Femur (tissue), 1 donor: ENCODE results near the gene PPP1R37.
A peak's percentile ranks its signal among the peaks of the same experiment; 100 is the strongest.

ENCODE experiments used
- DNase-seq: peaks from one replicate; pipeline ENCODE4 v3.0.0-alpha.2; 2017

Gene PPP1R37

GRCh38 chr19:45092747-45093678, at the start of gene PPP1R37:
Gene PPP1R37 (plus strand): TSS chr19:45093179. CDS start chr19:45093326, 147 bp downstream.
- DNase-seq = peak; percentile 96

GRCh38 chr19:45045671-45046353, 47.2 kb upstream of the PPP1R37 start:
- DNase-seq = no peak

- no peak for DNase-seq
Measured at GRCh38 chr19:45046355-45046754, 46.6 kb upstream of the PPP1R37 start.

- no peak for DNase-seq
Measured at GRCh38 chr19:45047188-45047797, 45.7 kb upstream of the PPP1R37 start.

GRCh38 chr19:45049073-45049736, 43.8 kb upstream of the PPP1R37 start:
- no peak for DNase-seq

- DNase-seq = no peak
Measured at GRCh38 chr19:45050036-45050435, 42.9 kb upstream of the PPP1R37 start.

GRCh38 chr19:45051929-45052579, 40.9 kb upstream of the PPP1R37 start:
- DNase-seq = no peak

GRCh38 chr19:45056831-45057230, 36.1 kb upstream of the PPP1R37 start:
- no peak for DNase-seq

GRCh38 chr19:45057444-45057843, 35.5 kb upstream of the PPP1R37 start:
- no peak for DNase-seq

GRCh38 chr19:45058622-45059159, 34.3 kb upstream of the PPP1R37 start:
- no peak for DNase-seq

- DNase-seq = peak; percentile 71
Measured at GRCh38 chr19:45059258-45059965, 33.6 kb upstream of the PPP1R37 start.

- DNase-seq = no peak
Measured at GRCh38 chr19:45061965-45062364, 31.0 kb upstream of the PPP1R37 start.

- no peak for DNase-seq
Measured at GRCh38 chr19:45063851-45064801, 28.9 kb upstream of the PPP1R37 start.

- DNase-seq = no peak
Measured at GRCh38 chr19:45066921-45067661, 25.9 kb upstream of the PPP1R37 start.

- no peak for DNase-seq
Measured at GRCh38 chr19:45068041-45068440, 24.9 kb upstream of the PPP1R37 start.

GRCh38 chr19:45069056-45069455, 23.9 kb upstream of the PPP1R37 start:
- no peak for DNase-seq

GRCh38 chr19:45070214-45070613, 22.8 kb upstream of the PPP1R37 start:
- DNase-seq = no peak

- DNase-seq = no peak
Measured at GRCh38 chr19:45070861-45071544, 22.0 kb upstream of the PPP1R37 start.

- DNase-seq = no peak
Measured at GRCh38 chr19:45071545-45071938, 21.4 kb upstream of the PPP1R37 start.
